ENCODE results near the gene HMCN2. TPM values are rescaled to one million over a fixed set of nuclear protein-coding genes. Genes with fewer than 3 reads are reported as not detected.

Gene HMCN2
- total RNA-seq, 4 donors from 2014 or later, result 1.8 to 46.7 (median 24.4) TPM

GRCh38 chr9:130320723-130321481 lies 55.3 kb downstream of the HMCN2 start:
- H3K9me3 ChIP-seq, result no peaks in the 10 kb centered on the region
- TF ChIP-seq, protein P1, sequence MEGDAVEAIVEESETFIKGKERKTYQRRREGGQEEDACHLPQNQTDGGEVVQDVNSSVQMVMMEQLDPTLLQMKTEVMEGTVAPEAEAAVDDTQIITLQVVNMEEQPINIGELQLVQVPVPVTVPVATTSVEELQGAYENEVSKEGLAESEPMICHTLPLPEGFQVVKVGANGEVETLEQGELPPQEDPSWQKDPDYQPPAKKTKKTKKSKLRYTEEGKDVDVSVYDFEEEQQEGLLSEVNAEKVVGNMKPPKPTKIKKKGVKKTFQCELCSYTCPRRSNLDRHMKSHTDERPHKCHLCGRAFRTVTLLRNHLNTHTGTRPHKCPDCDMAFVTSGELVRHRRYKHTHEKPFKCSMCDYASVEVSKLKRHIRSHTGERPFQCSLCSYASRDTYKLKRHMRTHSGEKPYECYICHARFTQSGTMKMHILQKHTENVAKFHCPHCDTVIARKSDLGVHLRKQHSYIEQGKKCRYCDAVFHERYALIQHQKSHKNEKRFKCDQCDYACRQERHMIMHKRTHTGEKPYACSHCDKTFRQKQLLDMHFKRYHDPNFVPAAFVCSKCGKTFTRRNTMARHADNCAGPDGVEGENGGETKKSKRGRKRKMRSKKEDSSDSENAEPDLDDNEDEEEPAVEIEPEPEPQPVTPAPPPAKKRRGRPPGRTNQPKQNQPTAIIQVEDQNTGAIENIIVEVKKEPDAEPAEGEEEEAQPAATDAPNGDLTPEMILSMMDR (IDR thresholded peaks at IDR 0.05), result no peak
- no peak for TF ChIP-seq POLR2A (IDR thresholded peaks at IDR 0.05)
- H3K4me1 ChIP-seq, result peaks cover 0 to 6% of the 10 kb centered on the region in 2 donors
- no peaks in the 10 kb centered on the region for H3K27me3 ChIP-seq
- no peak overlapping the region for H3K4me3 ChIP-seq
- no peaks in the 10 kb centered on the region for H3K36me3 ChIP-seq
- DNase-seq, result no peak
- intact Hi-C loops (cut with DNase I; ENCODE audit: low total_unique reads), result no loop called here
- H3K27ac ChIP-seq, result peak overlapping the region in 1 of 2 donors; percentile 26

GRCh38 chr9:130321539-130321938 lies 56.0 kb downstream of the HMCN2 start:
- TF ChIP-seq, protein P1 (IDR thresholded peaks at IDR 0.05), result no peak
- no peak for TF ChIP-seq POLR2A (IDR thresholded peaks at IDR 0.05)
- peaks cover 0 to 7% of the 10 kb centered on the region in 2 donors for H3K4me1 ChIP-seq
- peak overlapping the region in 1 of 2 donors; percentile 26 for H3K27ac ChIP-seq

DNA sequence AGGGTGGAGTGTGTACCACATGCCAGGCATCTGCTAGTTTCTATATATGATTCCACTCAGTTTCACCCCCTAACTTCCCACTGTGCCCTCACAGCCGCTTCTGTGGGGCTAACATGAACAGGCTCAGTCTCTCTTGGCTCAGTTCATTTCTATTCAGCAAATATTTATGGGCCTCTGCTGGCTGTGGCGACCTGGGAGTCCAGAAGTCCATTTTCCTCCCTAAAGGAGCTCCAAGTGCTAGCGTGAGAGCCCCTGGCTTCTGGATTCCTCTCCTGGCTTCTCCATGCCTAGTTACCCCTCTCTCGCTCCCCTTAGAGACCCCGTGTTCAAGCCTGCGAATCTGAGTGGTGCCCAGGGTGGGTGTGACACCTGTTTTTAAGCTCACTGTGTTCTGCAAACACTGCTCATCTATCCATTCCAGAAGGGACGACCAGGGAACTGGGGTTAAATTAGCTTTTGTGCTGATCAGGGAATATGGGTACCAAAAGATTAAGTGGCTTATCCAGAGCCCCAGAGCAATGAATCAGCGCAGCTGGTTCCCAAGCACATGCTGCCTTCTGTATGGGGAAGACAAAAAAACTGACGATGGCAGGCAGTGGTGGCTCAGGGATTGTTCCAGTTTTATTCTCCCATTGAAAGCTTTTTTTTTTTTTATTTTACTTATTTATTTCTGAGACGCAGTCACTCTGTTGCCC lies 57.6 kb downstream of the HMCN2 start:
- no peaks in the 10 kb centered on the region for H3K9me3 ChIP-seq
- no peaks in the 10 kb centered on the region for H3K36me3 ChIP-seq
- intact Hi-C loops (cut with DNase I; ENCODE audit: low total_unique reads), result no loop called here
- peak overlapping the region; percentile 24 to 55 for H3K27ac ChIP-seq
- H3K27me3 ChIP-seq, result no peaks in the 10 kb centered on the region
- H3K4me3 ChIP-seq, result no peak overlapping the region
- peaks cover 3 to 6% of the 10 kb centered on the region in 2 donors for H3K4me1 ChIP-seq
- DNase-seq, result no peak
- TF ChIP-seq, protein P1 (IDR thresholded peaks at IDR 0.05), result no peak
- no peak for TF ChIP-seq POLR2A (IDR thresholded peaks at IDR 0.05)

More at GRCh38 chr9:130321539-130321938, 56.0 kb downstream of the HMCN2 start:
- Histone ChIP-seq H3K4me3 (no peak overlapping the region), H3K27me3 (no peaks in the 10 kb centered on the region), H3K36me3 (no peaks in the 10 kb centered on the region), H3K9me3 (no peaks in the 10 kb centered on the region)
- DNase-seq, result no peak
- intact Hi-C loops (cut with DNase I; ENCODE audit: low total_unique reads), result no loop called here

- no peaks in the 10 kb centered on the region for H3K27me3 ChIP-seq
- H3K9me3 ChIP-seq, result no peaks in the 10 kb centered on the region
- intact Hi-C loops (cut with DNase I; ENCODE audit: low total_unique reads), result no loop called here
- H3K27ac ChIP-seq, result peak overlapping the region in 1 of 2 donors; percentile 83
- H3K4me1 ChIP-seq, result peaks cover 6 to 15% of the 10 kb centered on the region in 2 donors
- no peak for TF ChIP-seq POLR2A (IDR thresholded peaks at IDR 0.05)
- TF ChIP-seq, protein P1 (IDR thresholded peaks at IDR 0.05), result no peak
- no peaks in the 10 kb centered on the region for H3K36me3 ChIP-seq
- H3K4me3 ChIP-seq, result no peak overlapping the region
- no peak for DNase-seq
Observed at GRCh38 chr9:130325921-130326320, 60.4 kb downstream of the HMCN2 start.

Measured in uterus (tissue), 4 donors.